A673 (cell line): ENCODE results near the gene TEAD3.

Source experiments
- EZH2 ChIP-seq: fragments of 200-600 bp; sonication (generic); IDR thresholded peaks from 2 replicates; pipeline ENCODE4 v1.6.1; 2017; ENCODE audit warnings: borderline replicate concordance, low read depth, mild to moderate bottlenecking, mixed read lengths, antibody characterized with exemption, low read length; ENCODE audit not compliant: poor library complexity, severe bottlenecking
- TF ChIP-seq, protein P1 (sequence below): fragments of 300-800, 200-600 bp; sonication (generic); conservative IDR thresholded peaks from 2 replicates; pipeline ENCODE4 v1.5.1; 2017; ENCODE audit warnings: low read depth, mild to moderate bottlenecking, antibody characterized with exemption, low read length, moderate library complexity, mixed read lengths

DNA sequence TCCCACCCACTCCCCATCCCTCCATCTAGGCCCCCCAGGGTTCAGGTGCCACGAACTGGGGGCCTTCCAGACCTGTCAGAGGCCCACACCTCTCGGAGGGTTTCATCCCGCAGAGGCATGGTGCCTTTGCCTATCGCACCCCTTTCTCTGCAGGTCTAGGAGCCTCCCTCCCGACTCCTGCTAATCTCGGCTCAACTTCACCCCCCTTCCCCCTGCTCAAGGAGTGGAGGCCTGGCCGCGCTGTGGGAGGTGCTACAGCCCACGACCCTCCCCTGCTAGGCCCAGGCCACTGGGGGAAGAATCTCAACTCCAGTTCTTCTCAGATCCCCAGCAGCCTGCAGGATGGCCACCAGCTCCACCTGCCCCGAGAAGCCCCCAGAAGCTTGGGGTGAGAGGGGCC, 15.9 kb upstream of the TEAD3 start, which contains the start of gene TULP1:
- TF ChIP-seq, protein P1, sequence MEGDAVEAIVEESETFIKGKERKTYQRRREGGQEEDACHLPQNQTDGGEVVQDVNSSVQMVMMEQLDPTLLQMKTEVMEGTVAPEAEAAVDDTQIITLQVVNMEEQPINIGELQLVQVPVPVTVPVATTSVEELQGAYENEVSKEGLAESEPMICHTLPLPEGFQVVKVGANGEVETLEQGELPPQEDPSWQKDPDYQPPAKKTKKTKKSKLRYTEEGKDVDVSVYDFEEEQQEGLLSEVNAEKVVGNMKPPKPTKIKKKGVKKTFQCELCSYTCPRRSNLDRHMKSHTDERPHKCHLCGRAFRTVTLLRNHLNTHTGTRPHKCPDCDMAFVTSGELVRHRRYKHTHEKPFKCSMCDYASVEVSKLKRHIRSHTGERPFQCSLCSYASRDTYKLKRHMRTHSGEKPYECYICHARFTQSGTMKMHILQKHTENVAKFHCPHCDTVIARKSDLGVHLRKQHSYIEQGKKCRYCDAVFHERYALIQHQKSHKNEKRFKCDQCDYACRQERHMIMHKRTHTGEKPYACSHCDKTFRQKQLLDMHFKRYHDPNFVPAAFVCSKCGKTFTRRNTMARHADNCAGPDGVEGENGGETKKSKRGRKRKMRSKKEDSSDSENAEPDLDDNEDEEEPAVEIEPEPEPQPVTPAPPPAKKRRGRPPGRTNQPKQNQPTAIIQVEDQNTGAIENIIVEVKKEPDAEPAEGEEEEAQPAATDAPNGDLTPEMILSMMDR: no peak
- TF ChIP-seq EZH2: no peak
